Right kidney (tissue), 1 donor: ENCODE measurements around the gene NDST1.
"Not testable (repeated sequence)": the region's sequence is repeated elsewhere in the genome, so short reads cannot be mapped to it uniquely, and the experiment has no call there.

Source experiments
- DNase-seq: peaks from one replicate; pipeline ENCODE4 v3.0.0-alpha.2; 2016

NDST1 gene

DNA sequence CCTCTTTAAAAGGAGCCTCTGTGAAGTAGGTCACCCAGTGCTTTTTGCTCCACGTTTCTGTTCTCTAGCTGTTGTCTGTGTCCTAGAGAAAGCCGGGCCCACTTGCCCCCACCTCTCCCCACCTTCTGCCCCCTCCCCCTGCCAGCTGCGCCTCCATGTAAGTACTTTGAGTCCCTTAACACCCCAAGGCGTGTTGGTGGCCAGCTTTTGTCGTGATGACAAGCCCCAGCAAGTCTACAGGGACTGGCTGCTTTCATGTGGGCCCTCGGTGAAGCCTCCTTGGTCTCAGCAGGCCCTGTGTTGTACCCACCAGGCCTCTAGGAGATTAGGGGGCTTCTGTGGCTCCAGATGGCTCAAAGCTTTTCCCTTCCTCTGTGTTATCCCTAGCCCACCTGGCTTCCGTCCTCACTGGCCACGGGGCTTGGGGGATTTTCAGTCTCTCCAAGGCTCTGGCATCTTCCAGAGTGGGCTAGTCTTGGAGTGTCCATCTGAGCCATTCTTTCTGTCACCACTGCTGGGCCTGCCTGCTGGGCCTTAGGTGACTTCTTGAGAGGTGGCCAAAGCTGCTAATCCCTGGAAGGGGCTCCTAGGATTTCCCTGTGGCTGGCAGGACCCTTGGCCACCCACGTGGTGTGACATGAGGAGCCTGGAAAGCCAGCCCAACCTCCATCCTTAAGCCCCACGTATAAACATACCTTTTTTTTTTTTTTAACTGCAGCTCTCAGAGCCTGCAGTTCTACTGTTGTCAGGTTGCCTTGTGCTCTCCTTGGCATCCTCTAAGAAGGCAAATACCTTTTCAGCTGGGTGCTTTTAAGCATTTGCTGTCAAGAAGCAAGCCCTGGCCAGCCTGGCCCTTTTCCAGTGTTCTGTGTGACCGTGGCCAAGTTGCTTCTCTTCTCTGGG lies 1.1 kb upstream of the NDST1 start:
- DNase-seq: no peak

DNA sequence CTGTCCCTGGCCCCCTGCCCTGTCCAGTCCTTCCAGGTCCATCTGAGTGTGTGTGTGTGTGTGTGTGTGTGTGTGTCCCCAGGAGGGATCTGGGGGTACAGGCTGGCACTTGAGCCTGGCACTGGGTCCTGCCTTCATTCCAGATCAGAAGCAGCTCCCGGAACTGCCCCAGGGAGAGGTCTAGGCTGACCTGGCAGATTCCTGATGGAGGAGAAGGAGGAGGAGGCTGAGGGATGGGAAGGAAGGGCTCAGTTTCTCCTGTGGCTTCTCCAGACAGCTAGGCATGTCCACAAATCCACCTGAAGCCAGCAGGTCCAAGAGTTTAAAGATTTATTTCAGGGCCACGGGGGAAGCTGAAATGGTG lies 328 bp downstream of the NDST1 start:
- no peak for DNase-seq

DNA sequence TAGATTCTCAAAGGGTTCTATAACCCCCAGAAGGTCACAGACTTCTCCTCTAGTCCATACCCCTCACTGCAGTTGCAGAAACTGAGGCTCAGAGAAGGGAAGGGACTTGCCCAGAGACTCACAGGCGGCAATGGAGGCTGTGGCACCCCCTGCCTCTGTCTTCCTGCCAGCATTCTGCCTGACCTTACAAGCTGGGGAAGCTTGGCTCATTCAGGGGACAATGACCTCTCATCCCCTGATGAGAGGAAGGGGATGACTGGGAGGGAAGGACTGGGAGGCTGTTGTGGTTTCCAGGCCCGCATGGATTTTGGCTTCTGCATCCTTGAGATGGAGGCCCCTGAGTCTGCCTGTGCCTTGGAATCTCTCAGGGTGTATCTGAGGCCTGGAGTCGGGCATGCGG lies 897 bp downstream of the NDST1 start:
- no peak for DNase-seq

DNA sequence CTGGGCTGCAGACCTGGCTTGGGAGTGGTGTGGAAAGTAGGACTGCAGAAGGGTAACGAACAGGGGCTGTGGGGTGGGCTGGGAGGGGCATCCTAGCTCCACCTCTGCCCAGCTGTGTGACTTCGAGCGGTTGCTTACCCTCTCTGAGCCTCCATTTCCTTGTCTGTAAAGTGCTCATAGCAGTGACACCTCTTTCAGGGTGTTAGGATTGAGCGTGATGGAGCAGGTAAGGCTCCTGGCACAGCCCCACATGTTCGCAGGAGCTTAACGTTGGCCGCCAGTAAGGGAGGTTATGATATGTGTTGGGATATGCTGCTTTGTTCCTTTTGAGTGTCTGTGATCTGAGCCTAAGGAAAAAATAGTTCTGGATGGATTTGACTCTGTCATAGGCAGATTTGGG lies 2.1 kb downstream of the NDST1 start:
- DNase-seq: no peak

DNA sequence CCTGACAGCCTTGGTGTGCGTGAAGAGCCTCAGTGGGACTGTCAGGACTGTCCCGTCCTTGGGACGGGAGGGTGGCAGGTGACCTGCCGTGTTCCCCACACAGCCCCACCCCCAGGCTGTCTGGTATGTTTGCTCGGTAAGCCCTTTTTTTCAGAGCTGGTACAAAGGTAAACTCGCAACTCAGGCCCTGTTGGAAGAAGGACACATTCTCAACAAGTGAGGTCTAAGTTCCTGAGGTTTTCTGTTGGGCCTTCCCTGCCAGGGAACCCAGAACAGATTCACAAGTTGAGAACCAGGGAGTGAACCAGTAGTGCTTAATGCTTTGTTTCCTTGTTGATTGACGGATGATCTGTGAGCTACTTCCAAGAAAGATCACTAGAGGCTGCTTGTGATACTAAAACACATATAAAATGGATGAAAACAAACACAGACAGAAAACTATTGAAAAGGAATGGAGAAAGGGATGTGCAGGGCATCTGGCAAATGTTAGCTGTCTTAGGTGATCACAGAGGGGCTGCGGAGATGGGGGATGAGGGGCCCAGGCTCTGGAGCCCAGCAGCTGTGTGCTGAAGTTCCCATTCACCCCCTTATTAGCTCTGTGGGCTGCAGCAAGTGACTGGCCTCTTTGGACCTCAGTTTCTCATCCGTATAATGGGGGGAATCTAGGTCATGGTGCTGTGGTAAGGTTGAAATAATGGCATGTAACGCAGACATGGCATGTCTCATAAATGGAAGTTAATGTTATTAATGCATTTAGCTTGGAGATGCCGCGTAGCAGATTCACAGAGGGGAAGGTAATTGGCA lies 2.7 kb downstream of the NDST1 start:
- DNase-seq: no peak

DNA sequence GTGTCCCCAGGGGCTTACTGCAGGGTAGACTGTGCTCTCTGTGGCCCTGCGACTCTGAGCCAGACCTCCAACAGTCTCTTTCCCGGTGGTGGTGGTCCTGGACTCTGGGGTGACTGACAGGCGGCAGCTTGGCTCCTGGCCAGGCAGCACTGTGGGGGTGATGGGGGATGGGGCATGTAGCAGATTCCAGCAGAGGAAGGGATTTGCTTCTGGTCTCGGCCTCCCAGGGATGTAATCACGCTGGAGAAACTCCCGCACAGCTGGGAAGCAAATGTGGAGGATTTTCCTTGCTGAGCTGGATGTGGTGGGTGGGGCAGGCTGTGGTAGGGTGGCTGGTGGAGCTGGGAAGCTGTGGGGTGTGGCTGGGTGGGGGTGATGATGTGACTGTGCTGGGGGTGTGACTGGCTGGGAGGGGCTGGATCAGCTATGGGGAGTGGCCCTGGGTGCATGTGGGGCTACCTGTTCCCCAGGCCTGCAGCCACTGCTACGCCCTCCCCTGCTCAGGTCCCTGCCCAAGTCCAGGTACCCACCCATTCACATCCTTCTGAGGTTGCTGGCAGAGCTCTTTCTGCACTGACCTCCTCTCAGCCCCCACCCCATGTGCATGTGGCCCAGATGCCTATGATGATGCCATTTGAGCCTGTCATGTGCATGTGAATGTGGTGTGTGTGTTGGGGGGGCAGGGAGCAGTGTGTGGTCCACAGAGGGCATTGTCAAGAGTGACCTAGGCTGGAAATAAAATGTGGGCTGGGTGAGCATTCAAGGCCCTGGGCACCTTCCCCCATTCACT lies 3.8 kb downstream of the NDST1 start:
- no peak for DNase-seq

DNA sequence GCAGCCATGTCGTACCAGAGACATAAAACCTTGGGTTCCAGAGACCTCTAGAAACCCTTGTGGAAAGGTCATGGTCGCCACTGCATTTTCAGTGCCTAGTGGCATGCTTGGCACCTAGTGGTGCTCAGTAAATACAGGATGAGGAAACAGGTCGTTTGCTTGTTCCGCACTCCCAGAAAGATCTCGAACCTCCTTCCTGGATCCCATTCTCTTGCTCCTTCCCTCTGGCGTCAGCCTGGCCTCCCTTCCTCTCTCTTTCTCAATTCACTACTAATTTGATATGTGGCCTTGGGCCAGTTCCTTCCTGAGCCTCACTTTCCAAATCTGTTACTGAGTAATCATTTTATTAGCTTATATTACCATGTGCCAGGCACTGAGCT lies 4.4 kb downstream of the NDST1 start:
- DNase-seq: no peak

DNA sequence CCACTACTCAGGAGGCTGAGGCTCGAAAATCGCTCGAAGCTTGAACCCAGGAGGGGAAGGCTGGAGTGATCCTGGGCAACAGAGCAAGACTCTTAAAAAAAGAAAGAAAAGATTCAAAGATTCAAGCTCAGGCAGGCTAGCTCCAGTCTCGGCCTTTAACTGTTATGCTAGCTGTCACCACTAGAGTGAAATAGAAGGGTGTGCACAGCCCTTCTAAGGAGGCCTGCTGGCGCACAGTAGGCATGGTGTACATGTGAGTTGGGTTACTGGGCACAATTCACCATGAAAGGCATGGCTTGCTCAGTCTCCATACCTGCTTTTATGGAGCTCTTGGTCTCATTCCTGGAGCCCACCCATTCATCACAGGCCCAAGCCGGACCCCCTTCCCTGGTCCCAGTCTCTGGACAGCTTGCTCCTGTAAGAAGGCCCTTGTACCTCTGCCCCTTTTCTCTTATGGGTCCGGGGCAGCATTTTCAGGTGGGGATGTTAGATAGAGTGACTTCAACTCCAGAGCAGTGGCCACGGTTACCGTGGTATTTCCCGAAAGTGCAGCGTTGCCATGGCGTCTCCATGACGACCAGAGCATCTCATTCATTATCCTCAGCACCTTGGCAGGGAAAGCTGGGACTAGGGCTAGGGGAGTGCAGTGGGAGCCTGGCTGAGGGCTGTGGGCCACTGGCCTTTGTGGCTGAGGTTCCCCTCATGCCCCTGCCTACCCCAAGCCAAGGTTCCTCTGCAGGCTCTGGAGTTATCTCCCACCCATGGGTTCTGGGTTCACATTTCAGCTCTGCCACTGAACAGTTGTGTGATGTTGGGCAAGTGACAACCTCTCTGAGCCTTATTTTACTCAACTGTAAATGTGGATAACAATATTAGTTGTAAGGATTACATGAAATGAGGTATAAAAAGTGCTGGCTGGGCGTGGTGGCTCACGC lies 5.7 kb downstream of the NDST1 start:
- DNase-seq: no peak

DNA sequence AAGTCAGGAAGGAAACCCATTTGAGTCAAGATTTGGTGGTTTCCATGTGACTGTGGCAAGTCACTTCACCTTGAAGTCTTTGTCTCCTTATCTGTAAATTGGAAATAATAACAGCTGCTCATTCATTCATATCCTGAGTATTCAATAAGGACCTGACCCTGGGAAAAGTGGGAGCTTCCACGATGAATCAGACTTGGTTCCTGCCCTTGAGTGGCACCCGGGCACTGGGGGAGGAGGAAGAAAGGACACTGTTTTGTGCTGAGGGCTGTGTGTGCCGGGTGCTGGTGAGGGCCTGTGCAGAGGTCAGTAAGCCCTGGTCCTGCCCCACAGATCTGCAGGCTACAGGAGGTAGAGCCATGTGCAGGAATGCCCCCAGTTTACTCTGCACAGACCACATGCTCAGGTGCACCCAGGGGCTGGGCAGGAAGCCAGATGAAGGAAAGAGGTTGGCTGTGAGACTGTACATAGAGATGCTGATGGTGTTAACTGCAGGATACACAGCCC lies 6.8 kb downstream of the NDST1 start:
- DNase-seq: no peak

DNA sequence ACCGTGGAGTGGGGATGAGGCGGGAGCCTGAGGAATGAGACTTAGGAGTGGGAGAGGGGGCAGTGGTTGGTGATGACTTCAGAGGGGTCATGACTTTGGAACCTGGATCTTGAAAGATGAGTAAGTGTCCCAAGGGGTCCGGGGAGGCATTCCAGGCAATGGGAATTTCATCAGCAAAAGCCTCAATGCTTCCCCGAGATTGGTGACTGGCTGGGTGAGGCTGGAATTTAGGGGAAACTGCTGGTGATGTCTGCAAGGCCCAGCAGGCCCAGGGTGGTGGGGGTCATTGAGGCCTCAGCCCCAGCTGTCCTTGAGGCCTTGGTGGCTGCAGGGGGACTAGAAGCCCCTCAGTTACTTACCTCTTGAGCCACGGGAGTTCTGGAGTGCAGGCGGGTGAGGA lies 7.5 kb downstream of the NDST1 start:
- DNase-seq: no peak

DNA sequence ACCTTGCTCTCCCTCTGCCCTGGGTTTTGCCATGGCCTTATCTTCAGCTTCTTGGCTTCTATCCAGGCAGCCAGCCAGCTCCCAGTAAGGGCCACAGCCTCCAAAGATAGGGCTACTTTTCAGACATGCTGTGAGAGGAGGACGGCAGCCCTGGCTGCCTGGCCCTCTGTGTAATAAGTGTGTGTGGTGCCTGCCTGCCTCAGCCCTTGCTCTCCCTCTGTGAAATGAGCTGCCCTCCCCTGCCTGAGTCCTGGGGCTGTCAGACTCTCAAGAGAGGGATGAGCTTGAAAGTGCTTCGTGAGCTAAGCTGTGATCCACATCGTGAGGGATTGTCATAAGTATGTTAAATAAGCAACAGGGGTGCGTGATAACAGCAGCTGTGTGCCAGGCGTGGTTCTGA lies 8.1 kb downstream of the NDST1 start:
- DNase-seq: no peak

DNA sequence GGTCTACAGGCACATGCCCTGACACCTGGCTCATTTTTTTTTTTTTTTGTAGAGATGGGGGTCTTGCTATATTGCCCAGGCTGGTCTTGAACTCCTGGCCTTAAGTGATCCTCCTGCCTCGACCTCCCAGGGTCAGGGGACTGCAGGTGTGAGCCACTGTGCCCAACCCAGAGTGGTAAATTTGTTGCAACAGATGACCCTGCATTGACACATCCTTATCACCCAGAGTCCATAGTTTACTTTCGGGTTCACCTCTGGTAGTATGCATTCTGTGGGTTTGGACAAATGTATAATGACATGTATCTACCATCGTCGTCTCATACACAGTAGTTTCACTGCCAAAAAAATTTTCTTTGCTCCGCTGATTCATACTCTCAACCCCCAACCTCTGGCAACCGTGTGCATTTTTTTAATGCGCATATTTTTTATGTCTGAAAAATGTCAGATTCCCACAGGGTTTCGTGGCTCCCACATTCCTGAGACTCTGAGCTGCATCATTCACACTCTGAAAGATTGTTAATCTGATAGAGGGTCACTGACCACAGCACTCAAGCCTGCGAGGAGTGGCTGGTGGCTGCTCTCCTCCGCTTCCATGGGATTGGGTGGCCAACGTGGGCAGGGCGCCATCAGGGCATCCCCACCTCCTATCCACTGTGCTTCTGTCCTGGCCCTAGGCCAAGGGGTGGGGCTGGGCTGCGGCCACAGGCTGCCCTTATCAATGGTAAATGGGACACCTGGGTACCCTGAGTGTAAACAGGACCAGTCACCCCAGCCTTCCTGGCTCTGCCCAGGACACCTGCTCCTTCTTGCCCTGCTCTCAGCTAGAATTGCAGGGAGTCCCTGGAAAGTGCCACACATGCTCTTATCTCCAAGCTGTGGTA lies 9.6 kb downstream of the NDST1 start:
- DNase-seq: no peak

DNA sequence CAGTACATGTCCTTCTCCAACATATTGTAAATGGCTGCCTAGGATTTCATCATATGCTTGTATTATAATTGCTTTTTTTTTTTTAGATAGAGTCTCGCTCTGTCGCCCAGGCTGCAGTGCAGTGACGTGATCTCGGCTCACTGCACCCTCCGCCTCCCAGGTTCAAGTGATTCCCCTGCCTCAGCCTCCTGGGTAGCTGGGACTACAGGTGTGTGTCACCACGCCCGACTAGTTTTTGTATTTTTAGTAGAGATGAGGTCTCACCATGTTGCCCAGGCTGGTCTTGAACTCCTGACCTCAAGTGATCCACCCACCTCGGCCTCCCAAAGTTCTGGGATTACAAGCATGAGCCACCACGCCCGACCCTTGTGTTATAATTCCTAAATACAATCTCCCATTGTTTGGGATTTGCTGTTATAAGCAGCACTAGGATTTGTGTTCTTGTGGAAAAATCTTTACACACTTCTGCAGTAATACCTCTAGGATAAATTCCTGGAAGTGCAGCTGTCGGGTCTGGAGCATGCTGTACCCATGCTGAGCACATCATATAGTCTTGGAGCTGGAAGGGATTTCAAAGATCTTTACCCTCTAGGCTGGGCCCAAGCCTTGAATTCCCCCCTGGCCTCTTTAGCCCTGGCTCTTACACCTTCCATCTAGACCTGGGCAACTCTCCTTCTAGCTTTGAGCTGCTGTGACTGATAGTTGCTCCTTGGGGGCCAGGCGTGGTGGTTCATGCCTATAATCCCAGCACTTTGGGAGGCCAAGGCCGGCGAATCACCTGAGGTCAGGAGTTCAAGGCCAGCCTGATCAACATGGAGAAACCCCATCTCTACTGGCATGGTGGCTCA lies 11.0 kb downstream of the NDST1 start:
- DNase-seq: not testable (repeated sequence)

DNA sequence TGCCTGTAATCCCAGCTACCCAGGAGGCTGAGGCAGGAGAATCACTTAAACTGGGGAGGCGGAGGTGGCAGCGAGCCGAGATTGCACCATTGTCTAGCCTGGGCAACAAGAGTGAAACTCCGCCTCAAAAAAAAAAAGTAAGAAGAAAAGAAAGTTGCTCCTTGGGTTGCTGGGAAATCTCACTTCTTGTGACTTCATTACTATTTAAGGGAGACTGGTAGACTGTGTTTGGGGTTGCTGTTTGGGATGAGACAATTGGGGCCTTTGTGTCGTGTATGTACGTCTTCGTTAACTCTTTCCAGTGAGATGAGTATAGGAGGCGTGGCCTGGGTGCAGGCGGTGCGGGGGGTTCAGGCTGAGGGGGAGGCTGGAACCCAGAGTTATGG lies 11.6 kb downstream of the NDST1 start:
- no peak for DNase-seq

DNA sequence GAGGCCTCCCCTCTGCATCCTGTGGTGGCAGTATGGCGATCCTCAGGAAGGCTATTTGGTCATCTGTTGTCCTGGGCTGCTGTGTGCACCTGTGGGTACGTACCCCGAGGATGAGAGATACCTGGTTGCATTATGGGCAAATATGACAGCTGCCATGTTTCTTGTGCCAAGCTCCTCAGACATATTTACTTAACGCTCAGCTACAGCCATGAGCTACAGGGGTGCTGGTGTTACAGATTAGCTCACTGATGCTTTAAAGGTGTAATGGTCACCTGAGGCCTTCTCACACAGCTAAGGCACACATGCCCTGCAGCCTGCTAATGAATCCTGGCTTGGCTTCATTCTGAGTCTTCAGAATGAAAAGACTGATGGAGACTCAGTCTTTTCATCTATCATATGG lies 12.0 kb downstream of the NDST1 start:
- DNase-seq: no peak

DNA sequence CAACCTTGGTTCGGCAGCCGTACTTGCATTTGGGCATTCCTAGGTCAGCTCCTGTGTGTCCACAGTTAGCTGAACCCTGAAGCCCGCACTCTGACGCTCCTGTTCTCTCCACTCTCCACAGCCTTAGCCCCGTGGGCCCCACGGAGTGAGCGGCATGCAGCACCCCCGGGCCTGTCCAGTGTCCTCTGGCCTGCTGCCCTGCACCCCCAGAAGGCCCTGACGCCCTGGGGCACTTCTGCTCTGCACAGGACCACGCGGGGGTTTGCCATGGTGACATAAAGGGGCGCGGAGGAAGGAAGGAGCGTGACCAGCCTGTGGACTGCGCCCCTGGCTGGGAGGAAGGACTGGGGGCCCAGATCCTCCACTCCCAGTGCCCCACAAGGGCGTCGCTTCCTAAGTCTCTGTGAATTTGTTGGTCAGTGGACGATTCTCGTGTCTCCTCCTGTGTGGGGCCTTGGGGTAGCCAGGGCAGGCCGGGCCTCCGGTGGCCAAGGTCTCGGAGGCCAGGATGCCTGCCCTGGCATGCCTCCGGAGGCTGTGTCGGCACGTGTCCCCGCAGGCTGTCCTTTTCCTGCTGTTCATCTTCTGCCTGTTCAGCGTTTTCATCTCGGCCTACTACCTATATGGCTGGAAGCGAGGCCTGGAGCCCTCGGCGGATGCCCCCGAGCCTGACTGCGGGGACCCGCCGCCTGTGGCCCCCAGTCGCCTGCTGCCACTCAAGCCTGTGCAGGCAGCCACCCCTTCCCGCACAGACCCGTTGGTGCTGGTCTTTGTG lies 13.0 kb downstream of the NDST1 start:
- no peak for DNase-seq

DNA sequence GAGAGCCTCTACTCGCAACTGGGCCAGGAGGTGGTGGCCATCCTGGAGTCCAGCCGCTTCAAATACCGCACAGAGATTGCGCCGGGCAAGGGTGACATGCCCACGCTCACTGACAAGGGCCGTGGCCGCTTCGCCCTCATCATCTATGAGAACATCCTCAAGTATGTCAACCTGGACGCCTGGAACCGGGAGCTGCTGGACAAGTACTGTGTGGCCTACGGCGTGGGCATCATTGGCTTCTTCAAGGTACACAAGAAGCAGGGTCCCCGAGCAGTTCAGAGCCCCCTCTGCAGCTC lies 13.5 kb downstream of the NDST1 start:
- no peak for DNase-seq

DNA sequence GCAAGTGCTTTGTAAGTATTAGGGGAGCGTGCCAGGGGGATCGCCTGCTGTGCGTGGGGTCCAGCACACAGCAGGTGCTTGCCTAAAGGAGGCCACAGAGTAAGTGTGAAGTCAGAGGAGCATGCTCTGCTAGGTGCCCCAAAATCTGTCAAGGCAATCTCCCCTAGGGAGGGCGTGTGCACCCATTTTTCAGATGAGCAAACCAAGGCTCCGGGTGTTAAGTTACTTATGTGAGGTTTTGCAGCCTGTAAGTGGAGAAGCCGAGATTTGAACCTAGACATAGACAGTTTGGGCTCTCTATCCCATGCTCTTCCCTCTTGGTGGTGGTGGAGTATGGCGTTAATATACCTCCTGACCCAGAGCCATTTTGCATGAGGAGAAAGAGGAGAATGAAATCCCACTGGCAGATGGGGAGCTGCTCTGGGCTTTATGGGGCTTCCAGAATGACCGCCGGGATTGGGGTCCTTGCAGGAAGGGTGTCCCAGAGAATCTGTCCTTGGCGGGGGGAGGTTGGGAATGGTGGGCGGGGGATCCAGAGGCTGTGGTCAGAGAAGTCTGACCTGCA lies 14.1 kb downstream of the NDST1 start:
- no peak for DNase-seq
